ENCODE measurements around the gene GPR141. TPM values are rescaled to one million over a fixed set of nuclear protein-coding genes. Genes with fewer than 3 reads are reported as not detected.

The GPR141 gene
- total RNA-seq, 4 donors from 2014 or later: 0.65 to 4.9 (median 1.1) TPM

DNA sequence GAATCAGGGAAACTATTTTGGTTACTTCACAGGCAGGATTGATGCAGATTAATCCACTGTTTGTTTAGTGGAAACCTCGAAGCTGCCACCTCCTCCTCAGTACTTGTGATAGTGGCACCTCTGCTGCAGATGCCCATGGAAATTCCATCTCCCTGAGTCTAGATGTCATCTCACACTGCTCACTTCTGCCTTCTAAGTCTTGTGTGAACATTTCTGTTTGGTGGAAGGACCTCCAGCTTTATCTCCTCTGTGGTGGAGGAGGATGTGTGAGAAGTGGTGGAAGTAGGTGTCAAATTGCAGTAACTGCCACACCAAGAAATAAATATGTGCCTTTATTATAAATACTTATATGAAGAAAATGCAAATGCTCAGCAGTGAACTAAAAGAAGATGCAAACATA lies 25.8 kb upstream of the GPR141 start:
- TF ChIP-seq, protein P1, sequence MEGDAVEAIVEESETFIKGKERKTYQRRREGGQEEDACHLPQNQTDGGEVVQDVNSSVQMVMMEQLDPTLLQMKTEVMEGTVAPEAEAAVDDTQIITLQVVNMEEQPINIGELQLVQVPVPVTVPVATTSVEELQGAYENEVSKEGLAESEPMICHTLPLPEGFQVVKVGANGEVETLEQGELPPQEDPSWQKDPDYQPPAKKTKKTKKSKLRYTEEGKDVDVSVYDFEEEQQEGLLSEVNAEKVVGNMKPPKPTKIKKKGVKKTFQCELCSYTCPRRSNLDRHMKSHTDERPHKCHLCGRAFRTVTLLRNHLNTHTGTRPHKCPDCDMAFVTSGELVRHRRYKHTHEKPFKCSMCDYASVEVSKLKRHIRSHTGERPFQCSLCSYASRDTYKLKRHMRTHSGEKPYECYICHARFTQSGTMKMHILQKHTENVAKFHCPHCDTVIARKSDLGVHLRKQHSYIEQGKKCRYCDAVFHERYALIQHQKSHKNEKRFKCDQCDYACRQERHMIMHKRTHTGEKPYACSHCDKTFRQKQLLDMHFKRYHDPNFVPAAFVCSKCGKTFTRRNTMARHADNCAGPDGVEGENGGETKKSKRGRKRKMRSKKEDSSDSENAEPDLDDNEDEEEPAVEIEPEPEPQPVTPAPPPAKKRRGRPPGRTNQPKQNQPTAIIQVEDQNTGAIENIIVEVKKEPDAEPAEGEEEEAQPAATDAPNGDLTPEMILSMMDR (IDR thresholded peaks at IDR 0.05): no peak
- ATAC-seq (ENCODE audit: low FRiP score) (no peak), DNase-seq (ENCODE audit: low spot score) (no peak)

DNA sequence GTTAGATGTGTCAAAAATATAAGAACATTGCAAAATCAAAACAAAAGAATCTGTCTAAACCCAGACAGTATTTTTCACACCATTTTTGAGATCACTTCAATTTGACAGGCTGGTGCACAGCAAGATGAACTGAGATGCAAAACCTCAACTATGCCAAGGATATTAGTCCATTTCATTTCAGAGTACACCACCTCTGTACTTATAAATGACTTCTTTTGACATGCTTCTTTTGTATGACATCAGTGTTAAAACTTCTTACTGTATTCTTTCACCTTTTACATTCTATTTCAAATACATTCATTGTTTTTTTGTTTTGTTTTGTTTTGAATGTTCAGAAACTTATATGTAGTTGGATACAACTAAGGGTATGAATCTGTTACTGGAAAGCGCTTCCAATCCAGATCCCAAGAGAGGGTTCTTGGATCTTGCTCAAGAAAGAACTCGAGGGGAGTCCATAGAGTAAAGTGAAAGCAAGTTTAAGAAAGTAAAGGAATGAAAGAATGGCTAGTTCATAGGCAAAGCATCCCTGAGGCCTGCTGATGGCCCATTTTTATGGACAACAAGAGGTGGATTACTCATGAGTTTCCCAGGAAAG lies 23.5 kb upstream of the GPR141 start:
- TF ChIP-seq, protein P1 (IDR thresholded peaks at IDR 0.05): no peak
- no peak for DNase-seq (ENCODE audit: low spot score)

DNA sequence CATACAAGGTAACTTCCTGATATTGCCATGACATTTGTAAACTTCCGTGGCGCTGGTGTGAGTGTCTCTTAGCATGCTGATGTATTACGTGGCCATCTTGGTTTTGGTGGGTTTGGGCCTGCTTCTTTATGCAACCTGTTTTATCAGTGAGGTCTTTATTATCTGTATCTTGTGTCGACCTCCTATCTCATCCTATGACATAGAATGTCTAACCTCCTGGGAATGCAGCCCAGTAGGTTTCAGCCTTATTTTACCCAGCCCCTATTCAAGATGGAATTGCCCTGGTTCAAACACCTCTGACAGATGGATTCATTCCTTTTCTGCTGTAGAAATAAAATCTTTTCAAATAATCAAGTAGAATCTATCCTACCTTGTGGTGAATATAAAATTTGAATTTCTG lies 23.0 kb upstream of the GPR141 start:
- TF ChIP-seq, protein P1 (IDR thresholded peaks at IDR 0.05): no peak
- ATAC-seq (ENCODE audit: low FRiP score) (no peak), DNase-seq (ENCODE audit: low spot score) (no peak)

More for the DNA sequence above, 23.5 kb upstream of the GPR141 start:
- no peak for ATAC-seq (ENCODE audit: low FRiP score)

DNA sequence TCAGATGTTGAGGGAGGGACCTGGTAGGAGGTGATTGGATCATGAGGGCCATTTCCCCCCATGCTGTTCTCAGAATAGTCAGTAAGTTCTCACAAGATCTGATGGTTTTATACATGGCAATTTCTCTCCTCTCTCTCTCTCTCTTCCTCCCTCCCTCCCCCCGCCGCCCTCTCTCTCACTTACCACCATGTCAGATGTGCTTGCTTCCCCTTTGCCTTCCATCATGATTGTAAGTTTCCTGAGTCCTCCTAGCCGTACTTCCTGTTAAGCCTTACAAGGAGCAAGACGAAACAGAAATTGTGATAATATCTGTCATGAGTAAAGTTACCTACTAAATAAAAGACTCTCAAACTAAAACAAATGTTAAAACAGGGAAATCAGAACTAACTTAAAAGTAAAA lies 19.9 kb upstream of the GPR141 start:
- ATAC-seq (ENCODE audit: low FRiP score): no peak
- no peak for DNase-seq (ENCODE audit: low spot score)
- TF ChIP-seq, protein P1 (IDR thresholded peaks at IDR 0.05): no peak

GRCh38 chr7:37665352-37666022 lies 18.1 kb upstream of the GPR141 start:
- TF ChIP-seq, protein P1 (IDR thresholded peaks at IDR 0.05): no peak
- DNase-seq (ENCODE audit: low spot score) (no peak), ATAC-seq (ENCODE audit: low FRiP score) (no peak)

- no peak for ATAC-seq (ENCODE audit: low FRiP score)
- no peak for DNase-seq (ENCODE audit: low spot score)
- TF ChIP-seq, protein P1 (IDR thresholded peaks at IDR 0.05): no peak
Measured at GRCh38 chr7:37666026-37666799, 17.4 kb upstream of the GPR141 start.

Data from omental fat pad (tissue), 4 donors.